ENCODE data around the gene SLF1. TPM values are rescaled to one million over a fixed set of nuclear protein-coding genes. Genes with fewer than 3 reads are reported as not detected.

SLF1 gene
- total RNA-seq, 1 experiment from 2014 or later: 10.2 TPM

GRCh38 chr5:94661086-94661485 is 42.6 kb downstream of the SLF1 start:
- CTCF ChIA-PET: no interaction called here
- BruUV-seq (replicated peaks): no TSS peak

GRCh38 chr5:94667937-94668336 is 49.5 kb downstream of the SLF1 start:
- H3K9me2 ChIP-seq (ENCODE audit: insufficient read depth): no peaks in the 10 kb centered on the region
- H3F3A ChIP-seq (ENCODE audit: insufficient read depth, low read depth): no peaks in the 10 kb centered on the region
- POLR2A ChIA-PET (ENCODE audit: unreplicated experiment): no interaction called here
- no peak for TF ChIP-seq CTCF (conservative IDR thresholded peaks at IDR 0.05)
- TF ChIP-seq EZH2 (IDR thresholded peaks at IDR 0.05; ENCODE audit: low read depth): no peak
- H3K9me3 ChIP-seq (ENCODE audit: insufficient read depth, low read depth): no peaks in the 10 kb centered on the region
- H3K4me3 ChIP-seq: no peak overlapping the region
- H3K79me2 ChIP-seq (ENCODE audit: low read depth): no peaks in the 10 kb centered on the region
- H3K4me1 ChIP-seq (replicated peaks; ENCODE audit: insufficient read depth): no peaks in the 10 kb centered on the region
- no peaks in the 10 kb centered on the region for H3K27me3 ChIP-seq (ENCODE audit: insufficient read depth, low read depth)
- H2AFZ ChIP-seq: no peak overlapping the region
- H3K4me2 ChIP-seq: no peak overlapping the region
- H3K36me3 ChIP-seq (ENCODE audit: low read depth): no peaks in the 10 kb centered on the region
- H3K27ac ChIP-seq: no peak overlapping the region
- intact Hi-C loops (cut with micrococcal nuclease; ENCODE audit: unreplicated experiment): no loop called here
- BruUV-seq (replicated peaks): no TSS peak
- no peak for DNase-seq
- CTCF ChIA-PET: no interaction called here
- no peaks in the 10 kb centered on the region for H4K20me1 ChIP-seq (ENCODE audit: insufficient read depth)

More at GRCh38 chr5:94661086-94661485, 42.6 kb downstream of the SLF1 start:
- no peaks in the 10 kb centered on the region for H3K27me3 ChIP-seq (ENCODE audit: insufficient read depth, low read depth)
- no peaks in the 10 kb centered on the region for H4K20me1 ChIP-seq (ENCODE audit: insufficient read depth)
- POLR2A ChIA-PET (ENCODE audit: unreplicated experiment): no interaction called here
- H3F3A ChIP-seq (ENCODE audit: insufficient read depth, low read depth): no peaks in the 10 kb centered on the region
- H3K9me3 ChIP-seq (ENCODE audit: insufficient read depth, low read depth): 0 out of 2 replicates have a peak, but pooled peaks cover 5% of the 10 kb centered on the region
- H2AFZ ChIP-seq: no peak overlapping the region
- H3K79me2 ChIP-seq (ENCODE audit: low read depth): no peaks in the 10 kb centered on the region
- no peaks in the 10 kb centered on the region for H3K9me2 ChIP-seq (ENCODE audit: insufficient read depth)
- no peaks in the 10 kb centered on the region for H3K4me1 ChIP-seq (replicated peaks; ENCODE audit: insufficient read depth)
- H3K36me3 ChIP-seq (ENCODE audit: low read depth): peaks cover 18% of the 10 kb centered on the region; the same call in 1 of the 2 replicates
- no peak overlapping the region for H3K4me3 ChIP-seq
- H3K27ac ChIP-seq: no peak overlapping the region
- TF ChIP-seq EZH2 (IDR thresholded peaks at IDR 0.05; ENCODE audit: low read depth) (no peak), CTCF (conservative IDR thresholded peaks at IDR 0.05) (no peak)
- no peak overlapping the region for H3K4me2 ChIP-seq
- no peak for DNase-seq
- intact Hi-C loops (cut with micrococcal nuclease; ENCODE audit: unreplicated experiment): no loop called here

- H3K36me3 ChIP-seq (ENCODE audit: low read depth): no peaks in the 10 kb centered on the region
Observed at GRCh38 chr5:94670726-94671125, 52.3 kb downstream of the SLF1 start.

More at GRCh38 chr5:94670726-94671125, 52.3 kb downstream of the SLF1 start:
- ChIA-PET POLR2A (ENCODE audit: unreplicated experiment) (no interaction called here), CTCF (no interaction called here)
- H3K79me2 ChIP-seq (ENCODE audit: low read depth): no peaks in the 10 kb centered on the region
- H3K27ac ChIP-seq: no peak overlapping the region
- H3F3A ChIP-seq (ENCODE audit: insufficient read depth, low read depth): no peaks in the 10 kb centered on the region
- no peak for DNase-seq
- no TSS peak for BruUV-seq (replicated peaks)
- H3K4me2 ChIP-seq: no peak overlapping the region
- no peaks in the 10 kb centered on the region for H4K20me1 ChIP-seq (ENCODE audit: insufficient read depth)
- intact Hi-C loops (cut with micrococcal nuclease; ENCODE audit: unreplicated experiment): no loop called here
- H3K4me3 ChIP-seq: no peak overlapping the region
- H3K4me1 ChIP-seq (replicated peaks; ENCODE audit: insufficient read depth): no peaks in the 10 kb centered on the region
- H3K9me2 ChIP-seq (ENCODE audit: insufficient read depth): no peaks in the 10 kb centered on the region
- H3K27me3 ChIP-seq (ENCODE audit: insufficient read depth, low read depth): no peaks in the 10 kb centered on the region
- H2AFZ ChIP-seq: no peak overlapping the region
- H3K9me3 ChIP-seq (ENCODE audit: insufficient read depth, low read depth): no peaks in the 10 kb centered on the region
- TF ChIP-seq CTCF (conservative IDR thresholded peaks at IDR 0.05): no peak
- TF ChIP-seq EZH2 (IDR thresholded peaks at IDR 0.05; ENCODE audit: low read depth): no peak
